Activated naive CD8-positive, alpha-beta T cell treated with anti-CD3 and anti-CD28 coated beads, Interleukin-2, amount 50 U/mL, for 24 hours (primary cell): ENCODE results near the gene MPIG6B.
A peak's percentile ranks its signal among the peaks of the same experiment; 100 is the strongest.
"Not testable (repeated sequence)": the region's sequence is repeated elsewhere in the genome, so short reads cannot be mapped to it uniquely, and the experiment has no call there.

Experiments used
- ATAC-seq: fragments of 150-1000 bp; cut with Tn5 transposase; one replicate; pipeline ENCODE4 v1.10.0; 2021
- DNase-seq: peaks from one replicate; pipeline ENCODE4 v3.0.0; 2021
- H3K27ac Mint-ChIP-seq: one replicate; pipeline ENCODE4 v1.8.0; 2021; ENCODE audit warnings: mild to moderate bottlenecking, mixed read lengths
- H3K27me3 Mint-ChIP-seq: one replicate; pipeline ENCODE4 v1.8.0; 2021; ENCODE audit warnings: mixed read lengths
- H3K36me3 Mint-ChIP-seq: one replicate; pipeline ENCODE4 v1.8.0; 2021; ENCODE audit warnings: low read depth, mixed read lengths
- H3K4me1 Mint-ChIP-seq: one replicate; pipeline ENCODE4 v1.8.0; 2021; ENCODE audit warnings: mixed read lengths
- H3K4me3 Mint-ChIP-seq: one replicate; pipeline ENCODE4 v1.8.0; 2021; ENCODE audit warnings: mild to moderate bottlenecking, moderate library complexity, mixed read lengths
- H3K9me3 Mint-ChIP-seq: one replicate; pipeline ENCODE4 v1.8.0; 2021; ENCODE audit warnings: mixed read lengths

Gene MPIG6B

DNA sequence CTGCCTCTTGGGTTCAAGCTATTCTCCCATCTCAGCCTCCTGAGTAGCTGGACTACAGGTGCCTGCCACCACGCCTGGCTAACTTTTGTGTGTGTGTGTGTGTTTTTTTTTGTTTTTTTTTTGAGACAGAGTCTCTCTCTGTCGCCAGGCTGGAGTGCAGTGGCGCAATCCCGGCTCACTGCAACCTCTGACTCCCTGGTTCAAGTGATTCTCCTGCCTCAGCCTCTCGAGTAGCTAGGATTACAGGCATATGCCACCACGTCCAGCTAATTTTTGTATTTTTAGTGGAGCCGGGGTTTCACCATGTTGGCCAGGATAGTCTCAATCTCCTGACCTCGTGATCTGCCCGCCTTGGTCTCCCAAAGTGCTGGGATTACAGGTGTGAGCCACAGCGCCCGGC, 14.0 kb upstream of the MPIG6B start:
- H3K9me3 Mint-ChIP-seq, ATAC-seq, H3K27ac Mint-ChIP-seq, H3K27me3 Mint-ChIP-seq, H3K36me3 Mint-ChIP-seq, H3K4me1 Mint-ChIP-seq, DNase-seq, H3K4me3 Mint-ChIP-seq: not testable (repeated sequence)

DNA sequence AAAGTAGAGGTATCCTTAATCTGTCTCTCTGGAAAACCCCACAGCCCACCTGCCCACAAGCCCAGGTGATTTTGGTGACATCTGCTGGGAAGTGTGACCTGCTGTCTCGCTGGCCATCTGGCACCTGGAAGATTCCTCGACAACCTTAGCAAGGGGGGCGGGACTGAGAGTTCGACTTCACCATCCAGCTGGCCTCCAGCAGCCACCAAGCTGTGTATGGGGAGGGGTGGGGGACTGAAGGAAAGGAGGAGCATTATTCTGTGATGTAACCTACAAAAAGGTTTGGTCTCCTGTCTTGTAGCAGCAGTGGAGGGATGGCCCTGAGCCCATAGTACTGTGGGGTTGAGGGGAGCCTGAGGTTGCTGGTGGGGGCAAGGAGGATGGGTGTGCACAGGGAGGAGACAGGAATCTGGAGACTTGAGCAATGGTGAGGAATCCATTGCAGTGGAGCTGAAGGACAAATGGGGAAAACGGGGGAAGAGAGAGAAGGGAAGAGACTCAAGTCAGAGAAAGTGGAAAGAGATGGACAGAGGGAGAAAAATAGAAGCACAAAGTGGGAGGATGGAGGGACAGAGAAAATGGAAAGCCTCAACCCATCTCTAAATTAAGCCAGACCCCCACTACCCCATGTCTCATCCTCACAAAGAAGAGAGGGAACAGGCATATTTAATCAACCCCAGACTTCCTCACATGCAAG, 12.5 kb upstream of the MPIG6B start:
- Mint-ChIP-seq H3K27ac (no peak overlapping the region), H3K36me3 (no peaks in the 10 kb centered on the region), H3K4me3 (no peak overlapping the region), H3K9me3 (no peaks in the 10 kb centered on the region), H3K4me1 (peaks cover 10% of the 10 kb centered on the region), H3K27me3 (no peaks in the 10 kb centered on the region)
- ATAC-seq (no peak), DNase-seq (no peak)

DNA sequence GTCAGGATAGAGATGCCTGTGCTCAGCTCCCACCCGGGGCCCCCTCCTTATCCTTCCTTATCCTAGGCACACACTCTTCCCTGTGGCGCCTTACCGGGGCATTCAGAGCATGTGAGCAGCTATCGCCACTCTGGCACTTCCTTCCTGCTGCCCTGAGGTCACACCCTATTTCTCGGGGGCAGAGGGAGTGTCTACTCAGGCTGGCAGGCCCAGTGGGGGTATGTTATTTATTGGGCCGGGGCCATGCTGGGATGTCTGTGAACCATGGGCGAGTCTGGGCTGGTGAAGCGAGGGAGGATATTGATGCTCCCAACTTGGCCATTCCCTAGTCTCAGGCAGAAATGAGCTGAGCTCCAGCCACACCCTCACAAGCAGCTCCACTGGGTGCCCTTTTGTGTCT, 11.9 kb upstream of the MPIG6B start:
- Mint-ChIP-seq H3K27ac (no peak overlapping the region), H3K4me1 (peaks cover 10% of the 10 kb centered on the region), H3K4me3 (no peak overlapping the region), H3K36me3 (no peaks in the 10 kb centered on the region), H3K27me3 (no peaks in the 10 kb centered on the region), H3K9me3 (no peaks in the 10 kb centered on the region)
- no peak for DNase-seq
- no peak for ATAC-seq

DNA sequence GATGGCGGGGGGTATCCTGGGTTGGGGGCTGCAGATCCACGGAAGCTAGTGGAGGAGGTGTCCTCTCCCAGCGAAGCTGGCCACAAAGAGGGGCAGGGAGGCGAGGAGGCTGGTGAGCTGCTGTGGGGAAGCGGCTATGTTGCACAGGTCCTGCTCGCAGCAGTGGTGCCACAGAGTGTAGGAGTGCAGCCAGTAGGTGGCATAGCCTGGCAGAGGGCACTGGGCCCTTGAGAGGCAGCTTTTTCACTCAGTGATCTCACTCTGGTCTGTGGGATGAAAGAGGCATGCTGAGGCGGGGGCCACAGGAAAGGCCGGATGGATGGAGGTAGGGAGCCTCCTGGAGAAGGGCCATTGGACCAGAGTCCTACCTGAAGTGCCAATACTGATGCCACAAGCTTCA, 10.9 kb upstream of the MPIG6B start:
- Mint-ChIP-seq H3K4me3 (no peak overlapping the region), H3K4me1 (peaks cover 10% of the 10 kb centered on the region), H3K36me3 (no peaks in the 10 kb centered on the region), H3K27ac (no peak overlapping the region), H3K9me3 (no peaks in the 10 kb centered on the region), H3K27me3 (no peaks in the 10 kb centered on the region)
- ATAC-seq, result no peak
- no peak for DNase-seq

DNA sequence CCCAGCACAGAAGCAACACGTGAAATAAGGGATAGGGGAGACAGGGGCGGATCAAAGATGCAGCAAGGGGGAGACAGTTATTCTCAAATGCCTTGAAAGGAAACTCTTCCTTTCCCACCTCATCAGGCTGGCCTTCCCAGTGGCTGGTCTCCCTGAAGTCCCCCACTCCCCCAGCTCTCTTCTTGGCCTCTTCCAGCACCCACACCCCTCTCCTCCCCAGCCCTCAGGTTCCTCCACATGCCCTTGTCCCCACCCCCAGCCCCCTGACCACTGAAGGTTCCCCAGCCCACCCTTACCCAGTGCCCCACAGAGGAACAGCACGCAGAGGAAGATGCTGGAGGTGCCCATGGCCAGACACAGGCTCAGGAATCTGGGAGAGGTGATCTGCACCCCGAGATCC, 9.7 kb upstream of the MPIG6B start:
- DNase-seq (no peak), ATAC-seq (no peak)
- H3K9me3 Mint-ChIP-seq, result no peaks in the 10 kb centered on the region
- H3K4me1 Mint-ChIP-seq, result peaks cover 10% of the 10 kb centered on the region
- H3K27me3 Mint-ChIP-seq, result no peaks in the 10 kb centered on the region
- H3K36me3 Mint-ChIP-seq, result no peaks in the 10 kb centered on the region
- H3K4me3 Mint-ChIP-seq, result no peak overlapping the region
- H3K27ac Mint-ChIP-seq, result no peak overlapping the region

DNA sequence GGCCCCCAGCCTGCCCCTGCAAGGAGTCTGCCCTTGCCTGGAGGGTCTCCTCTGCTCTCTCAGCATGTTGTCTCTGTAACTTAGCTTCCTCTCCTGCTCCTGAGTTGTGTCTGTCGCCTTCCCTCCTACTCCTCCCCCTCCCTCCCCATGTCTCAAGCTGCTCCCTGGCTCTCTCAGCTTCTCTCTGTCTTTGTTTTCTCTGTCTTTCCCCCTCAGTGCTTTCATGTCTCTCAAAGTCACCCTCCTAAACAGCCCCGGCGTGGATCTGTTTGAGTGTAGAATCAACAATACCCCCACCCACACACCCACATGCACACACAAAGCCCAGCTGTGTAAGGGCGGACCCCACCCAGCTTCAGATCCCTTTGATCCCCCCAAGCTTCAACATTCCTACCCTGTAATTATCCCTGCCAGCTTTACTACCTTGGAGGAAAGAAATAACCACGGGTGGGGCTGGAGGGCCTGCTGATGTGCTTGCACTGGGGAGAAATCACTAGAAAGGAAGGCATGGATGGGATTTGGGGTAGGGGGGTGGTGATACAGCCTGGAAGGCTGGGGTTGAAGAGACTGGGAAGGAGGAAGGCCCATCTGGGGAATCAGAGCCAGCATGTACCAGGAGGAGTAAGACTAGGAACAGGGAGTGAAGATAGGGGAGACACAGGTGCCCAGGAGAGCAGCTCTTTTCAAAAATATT, 9.0 kb upstream of the MPIG6B start:
- peaks cover 10% of the 10 kb centered on the region for H3K4me1 Mint-ChIP-seq
- no peaks in the 10 kb centered on the region for H3K9me3 Mint-ChIP-seq

DNA sequence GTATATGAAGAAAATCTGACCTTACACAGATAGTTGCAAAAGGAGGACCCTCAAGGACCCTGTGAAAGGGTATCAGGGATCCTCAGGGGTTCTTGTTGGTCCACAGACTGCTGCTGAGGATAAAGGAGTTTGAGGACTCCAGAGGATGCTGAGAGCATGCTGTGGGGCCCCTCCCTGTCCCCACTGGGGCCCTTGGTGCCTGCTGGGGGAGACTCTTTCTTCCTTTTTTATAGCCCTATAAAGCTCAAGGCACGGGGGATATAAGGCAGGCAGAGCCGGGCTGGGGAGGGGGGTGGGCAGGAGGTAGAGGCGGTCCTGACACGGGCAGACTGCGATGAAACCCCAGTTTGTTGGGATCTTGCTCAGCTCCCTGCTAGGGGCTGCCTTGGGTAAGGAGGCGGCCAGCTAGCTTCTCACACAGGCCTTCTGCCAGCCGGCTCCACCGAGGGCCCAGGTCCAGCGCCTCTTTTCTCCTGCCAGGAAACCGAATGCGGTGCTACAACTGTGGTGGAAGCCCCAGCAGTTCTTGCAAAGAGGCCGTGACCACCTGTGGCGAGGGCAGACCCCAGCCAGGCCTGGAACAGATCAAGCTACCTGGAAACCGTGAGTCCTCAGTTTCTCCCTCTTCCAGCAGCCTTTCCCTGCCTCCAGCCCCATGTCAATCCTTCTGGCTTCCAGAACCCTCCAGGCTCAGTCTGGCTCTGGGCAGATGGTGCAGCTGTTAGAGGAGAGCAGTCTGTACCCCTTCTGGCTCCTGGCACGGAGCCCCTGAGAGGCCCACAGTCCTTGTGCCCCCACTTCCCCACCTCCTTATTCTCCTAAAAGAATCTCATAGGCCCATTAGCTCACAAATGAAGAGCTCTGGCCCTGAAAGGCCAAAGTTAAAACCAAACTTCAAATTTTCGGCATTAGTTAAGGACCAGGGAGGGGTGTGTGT, 7.9 kb upstream of the MPIG6B start, which contains the start of gene LY6G6D:
Gene LY6G6D, plus strand, starts transcription at position 327 of the 937 bp plus-strand sequence. Its CDS starts 8 bp downstream, at position 335.
- no peak within 1 kb of the TSS for H3K4me3 Mint-ChIP-seq
- no peaks in the 10 kb centered on the region for H3K27me3 Mint-ChIP-seq
- no peaks in the 10 kb centered on the region for H3K9me3 Mint-ChIP-seq
- DNase-seq, result no peak
- no peaks in the 10 kb centered on the region for H3K36me3 Mint-ChIP-seq
- no peak within 1 kb of the TSS for H3K27ac Mint-ChIP-seq
- H3K4me1 Mint-ChIP-seq, result peaks cover 10% of the 10 kb centered on the region
- ATAC-seq, result no peak

More for the DNA sequence above, 9.0 kb upstream of the MPIG6B start:
- Mint-ChIP-seq H3K27me3 (no peaks in the 10 kb centered on the region), H3K36me3 (no peaks in the 10 kb centered on the region), H3K4me3 (no peak overlapping the region), H3K27ac (no peak overlapping the region)
- DNase-seq (no peak), ATAC-seq (no peak)

DNA sequence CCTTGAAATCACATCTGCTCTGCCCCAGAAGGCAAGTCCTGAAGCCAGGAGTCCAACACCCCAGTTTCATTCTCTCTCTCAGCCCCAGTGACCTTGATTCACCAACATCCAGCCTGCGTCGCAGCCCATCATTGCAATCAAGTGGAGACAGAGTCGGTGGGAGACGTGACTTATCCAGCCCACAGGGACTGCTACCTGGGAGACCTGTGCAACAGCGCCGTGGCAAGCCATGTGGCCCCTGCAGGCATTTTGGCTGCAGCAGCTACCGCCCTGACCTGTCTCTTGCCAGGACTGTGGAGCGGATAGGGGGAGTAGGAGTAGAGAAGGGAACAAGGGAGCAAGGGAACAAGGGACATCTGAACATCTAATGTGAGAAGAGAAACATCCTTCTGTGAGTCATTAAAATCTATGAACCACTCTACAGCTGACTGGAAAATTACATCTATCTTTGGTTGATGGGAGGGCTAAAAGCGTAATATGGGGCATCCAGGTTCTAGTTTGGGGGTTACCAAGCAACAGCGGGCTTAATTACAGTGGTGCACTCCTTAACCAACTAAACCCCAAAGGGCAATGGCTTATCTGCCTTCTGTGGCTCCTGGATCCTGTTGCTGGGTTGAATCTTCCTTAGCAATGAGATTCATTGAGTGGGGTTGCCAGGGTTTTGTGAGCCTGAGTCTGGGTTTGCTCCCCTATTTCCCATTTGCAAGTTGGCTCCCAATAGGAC, 5.5 kb upstream of the MPIG6B start:
- DNase-seq, result no peak
- Mint-ChIP-seq H3K27me3 (no peaks in the 10 kb centered on the region), H3K36me3 (no peaks in the 10 kb centered on the region), H3K9me3 (no peaks in the 10 kb centered on the region), H3K27ac (no peak overlapping the region), H3K4me1 (peaks cover 4% of the 10 kb centered on the region), H3K4me3 (no peak overlapping the region)
- ATAC-seq, result no peak

DNA sequence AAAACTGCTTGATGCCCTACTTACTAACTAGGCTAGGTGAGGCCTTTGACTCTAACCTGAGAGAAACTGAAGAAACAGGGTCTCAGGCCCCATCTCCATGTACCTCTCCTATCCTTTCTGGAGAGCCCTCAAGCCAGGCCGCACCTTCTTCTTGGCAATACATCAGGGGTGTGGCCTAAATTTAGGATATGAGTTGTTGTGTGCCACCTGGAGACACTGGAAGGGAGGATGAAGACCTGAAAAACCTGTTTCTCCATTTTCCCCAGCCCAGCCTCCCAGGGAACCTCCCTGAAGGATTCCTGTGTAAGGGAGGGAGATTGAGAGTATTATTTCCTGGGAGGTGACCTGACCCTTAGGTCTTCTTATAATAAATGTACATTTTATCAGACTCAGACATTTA, 4.9 kb upstream of the MPIG6B start:
- no peaks in the 10 kb centered on the region for H3K36me3 Mint-ChIP-seq
- no peak for ATAC-seq
- no peak overlapping the region for H3K4me3 Mint-ChIP-seq
- no peaks in the 10 kb centered on the region for H3K27me3 Mint-ChIP-seq
- H3K4me1 Mint-ChIP-seq, result peaks cover 5% of the 10 kb centered on the region
- no peaks in the 10 kb centered on the region for H3K9me3 Mint-ChIP-seq
- DNase-seq, result no peak
- H3K27ac Mint-ChIP-seq, result no peak overlapping the region

DNA sequence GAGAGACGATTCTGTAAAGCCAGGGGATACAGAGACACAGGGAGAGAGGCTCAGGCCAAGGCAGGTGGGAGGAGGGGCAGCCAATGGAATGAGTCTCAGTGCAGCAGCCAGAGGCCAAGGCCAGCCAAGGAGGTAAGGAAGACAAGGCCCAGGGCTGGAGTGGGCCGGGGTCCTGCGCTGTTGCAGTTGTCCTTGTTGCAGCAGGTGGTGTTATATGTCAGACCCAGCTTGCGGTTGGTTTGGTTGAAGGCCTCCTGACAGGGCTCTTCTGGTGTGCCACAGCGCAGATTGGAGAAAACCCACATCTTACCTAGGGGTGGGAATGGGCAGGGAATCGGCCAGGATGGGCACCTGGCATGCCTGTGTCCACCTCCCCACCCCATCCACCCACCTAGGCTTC, 4.2 kb upstream of the MPIG6B start:
- Mint-ChIP-seq H3K27me3 (no peaks in the 10 kb centered on the region), H3K27ac (no peak overlapping the region), H3K4me1 (peaks cover 7% of the 10 kb centered on the region), H3K36me3 (no peaks in the 10 kb centered on the region), H3K9me3 (no peaks in the 10 kb centered on the region), H3K4me3 (no peak overlapping the region)
- DNase-seq, result no peak
- no peak for ATAC-seq

DNA sequence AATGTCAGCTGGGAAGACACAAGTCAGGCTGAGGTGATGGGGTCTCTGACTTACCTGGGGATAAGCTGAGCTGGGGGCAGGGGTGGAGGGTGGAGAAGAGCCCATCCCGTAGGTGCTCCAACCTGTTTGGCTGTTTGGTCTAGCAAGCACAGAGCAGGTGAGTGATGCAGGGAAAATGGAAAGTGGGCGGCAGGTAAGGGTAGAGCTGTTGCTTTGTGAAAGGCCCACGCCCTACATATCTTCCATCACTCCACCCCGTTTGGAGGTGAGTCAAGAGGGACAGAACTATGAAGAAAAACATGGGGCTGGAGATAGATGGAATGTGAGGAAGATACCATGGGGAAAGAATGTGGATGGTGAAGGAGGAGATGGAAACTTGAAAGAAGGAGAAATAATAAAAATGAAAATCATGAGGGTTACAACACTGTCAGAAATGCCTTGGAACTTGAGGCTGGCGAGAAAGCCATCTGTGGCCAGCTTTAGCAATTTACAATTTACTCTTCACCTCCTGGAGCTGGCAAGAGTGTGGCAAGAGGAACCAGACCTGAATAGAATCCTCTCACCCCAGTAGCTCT, 2.9 kb upstream of the MPIG6B start:
- no peak for ATAC-seq
- H3K4me1 Mint-ChIP-seq, result peaks cover 7% of the 10 kb centered on the region
- H3K9me3 Mint-ChIP-seq, result no peaks in the 10 kb centered on the region
- H3K27me3 Mint-ChIP-seq, result no peaks in the 10 kb centered on the region
- DNase-seq, result no peak
- no peak overlapping the region for H3K27ac Mint-ChIP-seq
- H3K4me3 Mint-ChIP-seq, result no peak overlapping the region
- no peaks in the 10 kb centered on the region for H3K36me3 Mint-ChIP-seq

DNA sequence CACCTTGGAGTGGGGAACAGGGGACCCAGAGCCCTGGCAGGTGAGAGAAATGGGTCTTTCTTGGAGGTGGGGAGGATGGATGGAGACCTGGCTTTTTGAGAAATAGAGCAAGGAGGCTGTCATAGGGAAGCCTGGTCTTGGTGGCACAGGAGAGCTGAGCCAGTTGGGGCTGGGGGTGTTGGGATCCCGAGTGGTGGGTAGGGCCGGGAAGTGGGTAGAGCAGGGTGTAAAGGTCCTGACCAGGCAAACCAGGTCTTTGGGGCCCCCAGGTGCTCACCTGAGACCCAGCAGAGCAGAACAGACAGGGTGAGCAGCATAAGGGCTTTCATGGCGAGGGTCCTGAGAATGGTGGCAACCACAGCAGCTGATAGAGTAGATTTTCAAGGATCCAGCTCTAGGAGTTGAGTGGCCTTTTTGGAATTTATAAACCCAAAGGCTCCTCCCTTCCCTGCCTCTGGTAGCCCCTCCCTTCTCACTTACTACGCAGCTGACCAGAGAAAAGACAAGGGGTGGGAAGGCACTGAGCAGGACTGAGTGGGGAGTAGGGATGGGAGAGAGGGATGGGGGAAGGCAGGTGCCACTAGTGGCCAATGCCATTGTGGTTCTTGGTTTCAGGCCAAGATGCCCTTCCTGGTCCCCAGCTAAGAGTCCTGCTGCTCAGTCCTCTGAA, 1.7 kb upstream of the MPIG6B start, which contains the start of gene LY6G6C:
Gene LY6G6C, minus strand, starts transcription at position 396 of the 670 bp plus-strand sequence. Its CDS starts 67 bp downstream, at position 329.
- no peak for ATAC-seq
- no peaks in the 10 kb centered on the region for H3K27me3 Mint-ChIP-seq
- H3K36me3 Mint-ChIP-seq, result peaks cover 4% of the 10 kb centered on the region

DNA sequence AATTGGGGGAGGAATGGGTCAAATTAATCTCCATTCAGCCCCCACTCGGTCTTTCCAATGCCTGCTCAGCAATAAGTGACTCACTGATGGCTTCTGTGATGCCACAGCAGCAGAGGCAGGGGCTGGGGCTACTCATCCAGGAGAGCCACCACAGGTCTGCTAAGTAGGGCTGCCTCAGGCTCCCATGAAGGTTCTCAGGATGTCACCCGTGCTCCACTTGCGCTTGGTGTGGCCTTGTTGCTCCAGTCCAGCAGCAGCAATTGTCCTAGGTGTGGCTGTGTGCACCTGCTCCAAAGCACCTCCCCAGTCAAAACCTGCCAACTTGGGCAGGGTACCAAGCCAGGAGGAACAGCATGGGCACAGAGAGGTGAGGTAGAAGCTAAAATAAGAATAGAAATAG, 1.0 kb upstream of the MPIG6B start:
- Mint-ChIP-seq H3K4me3 (no peak overlapping the region), H3K36me3 (peaks cover 4% of the 10 kb centered on the region), H3K27me3 (no peaks in the 10 kb centered on the region), H3K9me3 (no peaks in the 10 kb centered on the region), H3K4me1 (peaks cover 24% of the 10 kb centered on the region), H3K27ac (no peak overlapping the region)
- DNase-seq (no peak), ATAC-seq (peak; percentile 48)

More for the DNA sequence above, 1.7 kb upstream of the MPIG6B start, which contains the start of gene LY6G6C:
- Mint-ChIP-seq H3K4me3 (no peak within 1 kb of the TSS), H3K4me1 (peaks cover 18% of the 10 kb centered on the region), H3K9me3 (no peaks in the 10 kb centered on the region), H3K27ac (no peak within 1 kb of the TSS)
- no peak for DNase-seq
